HepG2 (cell line): ENCODE results near the gene TCF20. TPM values are rescaled to one million over a fixed set of nuclear protein-coding genes. Genes with fewer than 3 reads are reported as not detected.

Experiments
- ATAC-seq: fragments of 200-7000 bp; cut with Tn5 transposase; 3 replicates; pipeline ENCODE4 v1.9.1; 2020; ENCODE audit warnings: mild to moderate bottlenecking, moderate library complexity
- BruUV-seq: library from RNA; stranded (reverse); fragments of 400-500 nt; replicated peaks from 2 replicates; lab custom pipeline; 2021; lab: Mats Ljungman, UMichigan
- CTCF ChIA-PET: fragments of 300-600 bp; formaldehyde crosslinking; extraction: SDS; loops from one replicate; lab custom pipeline; 2021; ENCODE audit warnings: low total read pairs, inconsistent platforms, low intra/inter-chr PET ratio; lab: Yijun Ruan, JAX
- POLR2A ChIA-PET: fragments of 350-600 bp; sonication (Branson Sonifier 250); formaldehyde crosslinking; loops from one replicate; lab custom pipeline; 2020; ENCODE audit warnings: antibody characterized with exemption, inconsistent platforms; lab: Yijun Ruan, JAX
- DNase-seq: peaks from one replicate; pipeline ENCODE4 v3.0.0-alpha.2; 2015; ENCODE audit warnings: low spot score
- FAIRE-seq: peaks from 3 replicates; lab custom pipeline; 2011; peaks lifted over from hg19 to GRCh38; lab: Jason Lieb, UNC
- H2AFZ ChIP-seq: one replicate; pipeline ENCODE4 v1.6.1; 2011; ENCODE audit warnings: low read length, inconsistent platforms
- H3K27ac ChIP-seq: fragments of 300-600 bp; 3 replicates; pipeline ENCODE4 v1.8.0; 2011; ENCODE audit warnings: mixed run types, mild to moderate bottlenecking, mixed read lengths, low read length, inconsistent platforms; ENCODE audit not compliant: insufficient read depth; ENCODE audit errors: extremely low read length
- H3K27me3 ChIP-seq, 2 experiments: fragments of 200-600 bp in 1 of 2; 2 replicates in 1 of 2; 3 replicates in 1 of 2; pipeline versions ENCODE4 v1.6.0 to v1.8.0; 2011; ENCODE audit warnings: low read length in 2 of 2, mild to moderate bottlenecking in 2 of 2, moderate library complexity in 2 of 2, inconsistent platforms in 1 of 2; ENCODE audit not compliant: insufficient read depth in 2 of 2, control insufficient read depth in 1 of 2
- H3K36me3 ChIP-seq, 2 experiments: fragments of 200-600 bp in 1 of 2; replicated peaks in 1 of 2; 2 replicates in 1 of 2; 3 replicates in 1 of 2; pipeline versions ENCODE4 v1.5.1 to v1.8.0; 2011; ENCODE audit warnings: low read length in 2 of 2, inconsistent platforms in 1 of 2; ENCODE audit not compliant: insufficient read depth in 2 of 2, control insufficient read depth in 1 of 2
- H3K4me1 ChIP-seq: 2 replicates; pipeline ENCODE4 v1.5.1; 2012; ENCODE audit warnings: low read length, inconsistent platforms; ENCODE audit not compliant: insufficient read depth
- H3K4me2 ChIP-seq: 2 replicates; pipeline ENCODE4 v1.6.0; 2011; ENCODE audit warnings: low read depth, low read length, inconsistent platforms
- H3K4me3 ChIP-seq, 3 experiments: fragments of 200-600 bp in 1 of 3; sonication (generic), shearing (Covaris generic) in 1 of 3; replicated peaks in 1 of 3; 2 replicates each; pipeline ENCODE4 v1.5.1; 2011 to 2016; ENCODE audit warnings: low read length in 3 of 3, inconsistent platforms in 2 of 3, low read depth in 2 of 3, mild to moderate bottlenecking in 2 of 3, control low read depth in 1 of 3, mixed read lengths in 1 of 3; ENCODE audit not compliant: insufficient read depth in 1 of 3
- H3K79me2 ChIP-seq: one replicate; pipeline ENCODE4 v1.6.1; 2011; ENCODE audit warnings: low read length, inconsistent platforms; ENCODE audit not compliant: insufficient read depth
- H3K9ac ChIP-seq: 2 replicates; pipeline ENCODE4 v1.6.0; 2011; ENCODE audit warnings: mild to moderate bottlenecking, low read depth, low read length, inconsistent platforms; ENCODE audit not compliant: insufficient read depth
- H3K9me3 ChIP-seq: 2 replicates; pipeline ENCODE4 v1.5.1; 2012; ENCODE audit warnings: mild to moderate bottlenecking, low read length
- H4K20me1 ChIP-seq: 2 replicates; pipeline ENCODE4 v1.6.0; 2011; ENCODE audit warnings: inconsistent platforms, mild to moderate bottlenecking, low read length, moderate library complexity; ENCODE audit not compliant: insufficient read depth
- BCL3 ChIP-seq: sonication (generic); formaldehyde crosslinking; IDR thresholded peaks from 2 replicates; pipeline ENCODE4 v1.5.1; 2020; ENCODE audit warnings: mild to moderate bottlenecking, missing genetic modification reagents, moderate library complexity
- EED ChIP-seq: sonication (generic); formaldehyde crosslinking; IDR thresholded peaks from 2 replicates; pipeline ENCODE4 v1.5.0; 2020; ENCODE audit warnings: mild to moderate bottlenecking, missing genetic modification reagents
- KAT2B ChIP-seq: fragments of 150-350 bp; IDR thresholded peaks from 2 replicates; pipeline ENCODE4 v1.6.1; 2014; ENCODE audit warnings: low read depth, low read length, borderline replicate concordance
- LBX2 ChIP-seq: sonication (generic); formaldehyde crosslinking; IDR thresholded peaks from 2 replicates; pipeline ENCODE4 v1.5.0; 2020; ENCODE audit warnings: missing genetic modification reagents, mild to moderate bottlenecking, borderline replicate concordance
- NFYC ChIP-seq: IDR thresholded peaks from 2 replicates; pipeline ENCODE4 v1.6.1; 2016; ENCODE audit warnings: missing genetic modification reagents, missing compliant biosample characterization
- PAF1 ChIP-seq: IDR thresholded peaks from 2 replicates; pipeline ENCODE4 v1.6.1; 2016; ENCODE audit warnings: missing genetic modification reagents, missing compliant biosample characterization
- PLRG1 ChIP-seq: fragments of 450-650 bp; conservative IDR thresholded peaks from 2 replicates; pipeline ENCODE4 v1.6.1; 2016
- SMARCE1 ChIP-seq: fragments of 450-650 bp; IDR thresholded peaks from 2 replicates; pipeline ENCODE4 v1.6.1; 2017; ENCODE audit warnings: borderline replicate concordance
- SP140L ChIP-seq: sonication (generic); formaldehyde crosslinking; IDR thresholded peaks from 2 replicates; pipeline ENCODE4 v1.4.0; 2020; ENCODE audit warnings: missing genetic modification reagents, borderline replicate concordance
- YEATS2 ChIP-seq: sonication (generic); formaldehyde crosslinking; IDR thresholded peaks from 2 replicates; pipeline ENCODE4 v1.4.0; 2020; ENCODE audit warnings: missing genetic modification reagents, borderline replicate concordance
- ZBTB7B ChIP-seq: sonication (generic); formaldehyde crosslinking; IDR thresholded peaks from 2 replicates; pipeline ENCODE4 v1.4.0; 2020; ENCODE audit warnings: missing genetic modification reagents
- ZNF644 ChIP-seq: IDR thresholded peaks from 2 replicates; pipeline ENCODE4 v1.6.1; 2016; ENCODE audit warnings: low read depth
- ZNF740 ChIP-seq: sonication (generic); formaldehyde crosslinking; IDR thresholded peaks from 2 replicates; pipeline ENCODE4 v1.4.0; 2020; ENCODE audit warnings: missing genetic modification reagents
- ZNF891 ChIP-seq: sonication (generic); formaldehyde crosslinking; IDR thresholded peaks from 2 replicates; pipeline ENCODE4 v1.5.0; 2020; ENCODE audit warnings: mild to moderate bottlenecking, missing genetic modification reagents
- WGBS: methylation state at CpG from one replicate; pipeline ENCODE4 v1.1.6; 2017; ENCODE audit warnings: low lambda C conversion rate; 5-methylcytosine and 5-hydroxymethylcytosine counted together
- in situ Hi-C: cut with HindIII; loops from 2 replicates; pipeline ENCODE4 v1.10.0; 2017; ENCODE audit warnings: low pct_unique_long_range_greater_than_20kb; ENCODE audit not compliant: extremely low pct_ligation_motif_present
- intact Hi-C: fragments of 100-400 bp; cut with micrococcal nuclease; formaldehyde crosslinking; loops from one replicate; pipeline ENCODE4 v1.10.0; 2022; ENCODE audit not compliant: unreplicated experiment
- polyA plus RNA-seq, 8 experiments: library from polyadenylated mRNA; depleted of rRNA in 3 of 8; stranded (reverse) in 7 of 8; unstranded in 1 of 8; fragments of >200 nt; fragmentation: Illumina TruSeq in 4 of 8; extraction: Trizol in 4 of 8; gene quantifications; 2 replicates each; pipeline versions ENCODE4 v1.2.1 to v1.2.3, GENCODE V29; 2011 to 2016; ENCODE audit warnings: low read depth in 4 of 8, missing spikeins in 1 of 8, mixed read lengths in 1 of 8; ENCODE audit not compliant: insufficient read depth in 1 of 8
- total RNA-seq, 5 experiments: library from RNA; depleted of rRNA; stranded (reverse); fragments of >200 nt; fragmentation: Illumina TruSeq; extraction: Trizol; gene quantifications; 2 replicates each; pipeline ENCODE4 v1.2.3, GENCODE V29; 2016; ENCODE audit warnings: low read depth in 1 of 5
- TF ChIP-seq, protein P1 (sequence below): sonication (generic); formaldehyde crosslinking; IDR thresholded peaks from 2 replicates; pipeline ENCODE4 v1.4.0; 2020; ENCODE audit warnings: missing genetic modification reagents
- TF ChIP-seq, protein P2 (sequence below): sonication (generic); formaldehyde crosslinking; IDR thresholded peaks from 2 replicates; pipeline ENCODE4 v1.5.0; 2020; ENCODE audit warnings: missing genetic modification reagents
- TF ChIP-seq, protein P3 (sequence below): sonication (generic); formaldehyde crosslinking; IDR thresholded peaks from 2 replicates; pipeline ENCODE4 v1.4.0; 2020; ENCODE audit warnings: mild to moderate bottlenecking, missing genetic modification reagents

The TCF20 gene
- total and polyA plus RNA-seq, 2 of the 13 experiments (the other 11 are each of a cell fraction or from before 2014, with no cell fraction given): 12.8 to 23.7 TPM

- TF ChIP-seq, protein P1, sequence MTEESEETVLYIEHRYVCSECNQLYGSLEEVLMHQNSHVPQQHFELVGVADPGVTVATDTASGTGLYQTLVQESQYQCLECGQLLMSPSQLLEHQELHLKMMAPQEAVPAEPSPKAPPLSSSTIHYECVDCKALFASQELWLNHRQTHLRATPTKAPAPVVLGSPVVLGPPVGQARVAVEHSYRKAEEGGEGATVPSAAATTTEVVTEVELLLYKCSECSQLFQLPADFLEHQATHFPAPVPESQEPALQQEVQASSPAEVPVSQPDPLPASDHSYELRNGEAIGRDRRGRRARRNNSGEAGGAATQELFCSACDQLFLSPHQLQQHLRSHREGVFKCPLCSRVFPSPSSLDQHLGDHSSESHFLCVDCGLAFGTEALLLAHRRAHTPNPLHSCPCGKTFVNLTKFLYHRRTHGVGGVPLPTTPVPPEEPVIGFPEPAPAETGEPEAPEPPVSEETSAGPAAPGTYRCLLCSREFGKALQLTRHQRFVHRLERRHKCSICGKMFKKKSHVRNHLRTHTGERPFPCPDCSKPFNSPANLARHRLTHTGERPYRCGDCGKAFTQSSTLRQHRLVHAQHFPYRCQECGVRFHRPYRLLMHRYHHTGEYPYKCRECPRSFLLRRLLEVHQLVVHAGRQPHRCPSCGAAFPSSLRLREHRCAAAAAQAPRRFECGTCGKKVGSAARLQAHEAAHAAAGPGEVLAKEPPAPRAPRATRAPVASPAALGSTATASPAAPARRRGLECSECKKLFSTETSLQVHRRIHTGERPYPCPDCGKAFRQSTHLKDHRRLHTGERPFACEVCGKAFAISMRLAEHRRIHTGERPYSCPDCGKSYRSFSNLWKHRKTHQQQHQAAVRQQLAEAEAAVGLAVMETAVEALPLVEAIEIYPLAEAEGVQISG: no peak
- TF ChIP-seq ZBTB7B (CRISPR knock-in tag): no peak
- no peak for TF ChIP-seq NFYC
- no peak for TF ChIP-seq ZNF644
- no peak for TF ChIP-seq SMARCE1
- TF ChIP-seq, all 625 proteins: peak for 0
Measured at GRCh38 chr22:42258126-42258525, 12.3 kb downstream of the TCF20 start (continued).

- POLR2A ChIA-PET: no interaction called here
- Histone ChIP-seq H3K9ac (no peak overlapping the region), H3K4me2 (no peak overlapping the region), H3K9me3 (no peaks in the 10 kb centered on the region), H3K27me3 (no peaks in the 10 kb centered on the region), H3K4me3 (no peak overlapping the region), H3K4me1 (peaks cover 16% of the 10 kb centered on the region; the same call in 1 of the 2 replicates), H3K27ac (no peak overlapping the region), H4K20me1 (peaks cover 46% of the 10 kb centered on the region), H3K79me2 (peaks cover 92% of the 10 kb centered on the region), H2AFZ (no peak overlapping the region), H3K36me3 (no peaks in the 10 kb centered on the region; a peak in 1 of 5 replicates)
- ATAC-seq (no peak), DNase-seq (no peak), FAIRE-seq (no peak)
- in situ Hi-C loops: no loop called here
- CTCF ChIA-PET: no interaction called here
- whole genome bisulfite sequencing: 97% methylated on average over 2 of the region's 2 CpGs
- intact Hi-C loops: no loop called here
- BruUV-seq: no TSS peak
- TF ChIP-seq, protein P2, sequence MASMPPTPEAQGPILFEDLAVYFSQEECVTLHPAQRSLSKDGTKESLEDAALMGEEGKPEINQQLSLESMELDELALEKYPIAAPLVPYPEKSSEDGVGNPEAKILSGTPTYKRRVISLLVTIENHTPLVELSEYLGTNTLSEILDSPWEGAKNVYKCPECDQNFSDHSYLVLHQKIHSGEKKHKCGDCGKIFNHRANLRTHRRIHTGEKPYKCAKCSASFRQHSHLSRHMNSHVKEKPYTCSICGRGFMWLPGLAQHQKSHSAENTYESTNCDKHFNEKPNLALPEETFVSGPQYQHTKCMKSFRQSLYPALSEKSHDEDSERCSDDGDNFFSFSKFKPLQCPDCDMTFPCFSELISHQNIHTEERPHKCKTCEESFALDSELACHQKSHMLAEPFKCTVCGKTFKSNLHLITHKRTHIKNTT (CRISPR knock-in tag): no peak
- no peak for TF ChIP-seq PAF1 (CRISPR knock-in tag)
- TF ChIP-seq EED (CRISPR knock-in tag): no peak
- no peak for TF ChIP-seq SP140L (CRISPR knock-in tag)
- TF ChIP-seq, protein P3, sequence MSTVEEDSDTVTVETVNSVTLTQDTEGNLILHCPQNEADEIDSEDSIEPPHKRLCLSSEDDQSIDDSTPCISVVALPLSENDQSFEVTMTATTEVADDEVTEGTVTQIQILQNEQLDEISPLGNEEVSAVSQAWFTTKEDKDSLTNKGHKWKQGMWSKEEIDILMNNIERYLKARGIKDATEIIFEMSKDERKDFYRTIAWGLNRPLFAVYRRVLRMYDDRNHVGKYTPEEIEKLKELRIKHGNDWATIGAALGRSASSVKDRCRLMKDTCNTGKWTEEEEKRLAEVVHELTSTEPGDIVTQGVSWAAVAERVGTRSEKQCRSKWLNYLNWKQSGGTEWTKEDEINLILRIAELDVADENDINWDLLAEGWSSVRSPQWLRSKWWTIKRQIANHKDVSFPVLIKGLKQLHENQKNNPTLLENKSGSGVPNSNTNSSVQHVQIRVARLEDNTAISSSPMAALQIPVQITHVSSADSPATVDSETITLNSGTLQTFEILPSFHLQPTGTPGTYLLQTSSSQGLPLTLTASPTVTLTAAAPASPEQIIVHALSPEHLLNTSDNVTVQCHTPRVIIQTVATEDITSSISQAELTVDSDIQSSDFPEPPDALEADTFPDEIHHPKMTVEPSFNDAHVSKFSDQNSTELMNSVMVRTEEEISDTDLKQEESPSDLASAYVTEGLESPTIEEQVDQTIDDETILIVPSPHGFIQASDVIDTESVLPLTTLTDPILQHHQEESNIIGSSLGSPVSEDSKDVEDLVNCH (CRISPR knock-in tag): no peak
- TF ChIP-seq PLRG1: no peak
- no peak for TF ChIP-seq ZNF891
- TF ChIP-seq YEATS2 (CRISPR knock-in tag): no peak
- no peak for TF ChIP-seq LBX2
- TF ChIP-seq ZNF740 (CRISPR knock-in tag): no peak
- no peak for TF ChIP-seq KAT2B
- no peak for TF ChIP-seq BCL3 (CRISPR knock-in tag)
Measured at GRCh38 chr22:42257386-42257785, 13.1 kb downstream of the TCF20 start.
